ENCODE measurements around the gene MATN1.
"Not testable (repeated sequence)": the region's sequence is repeated elsewhere in the genome, so short reads cannot be mapped to it uniquely, and the experiment has no call there.

Gene MATN1, protein sequence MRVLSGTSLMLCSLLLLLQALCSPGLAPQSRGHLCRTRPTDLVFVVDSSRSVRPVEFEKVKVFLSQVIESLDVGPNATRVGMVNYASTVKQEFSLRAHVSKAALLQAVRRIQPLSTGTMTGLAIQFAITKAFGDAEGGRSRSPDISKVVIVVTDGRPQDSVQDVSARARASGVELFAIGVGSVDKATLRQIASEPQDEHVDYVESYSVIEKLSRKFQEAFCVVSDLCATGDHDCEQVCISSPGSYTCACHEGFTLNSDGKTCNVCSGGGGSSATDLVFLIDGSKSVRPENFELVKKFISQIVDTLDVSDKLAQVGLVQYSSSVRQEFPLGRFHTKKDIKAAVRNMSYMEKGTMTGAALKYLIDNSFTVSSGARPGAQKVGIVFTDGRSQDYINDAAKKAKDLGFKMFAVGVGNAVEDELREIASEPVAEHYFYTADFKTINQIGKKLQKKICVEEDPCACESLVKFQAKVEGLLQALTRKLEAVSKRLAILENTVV

GRCh38 chr1:30723331-30723755 is at the start of gene MATN1:
Gene MATN1, minus strand, starts transcription at chr1:30723585. Its CDS starts 34 bp downstream, at chr1:30723551.
- no peak for DNase-seq

- no peak for DNase-seq
Measured at GRCh38 chr1:30771005-30771404, 47.6 kb upstream of the MATN1 start.

- DNase-seq: no peak
Measured at GRCh38 chr1:30770150-30770549, 46.8 kb upstream of the MATN1 start.

GRCh38 chr1:30768830-30769718 is 45.7 kb upstream of the MATN1 start:
- DNase-seq: no peak

DNA sequence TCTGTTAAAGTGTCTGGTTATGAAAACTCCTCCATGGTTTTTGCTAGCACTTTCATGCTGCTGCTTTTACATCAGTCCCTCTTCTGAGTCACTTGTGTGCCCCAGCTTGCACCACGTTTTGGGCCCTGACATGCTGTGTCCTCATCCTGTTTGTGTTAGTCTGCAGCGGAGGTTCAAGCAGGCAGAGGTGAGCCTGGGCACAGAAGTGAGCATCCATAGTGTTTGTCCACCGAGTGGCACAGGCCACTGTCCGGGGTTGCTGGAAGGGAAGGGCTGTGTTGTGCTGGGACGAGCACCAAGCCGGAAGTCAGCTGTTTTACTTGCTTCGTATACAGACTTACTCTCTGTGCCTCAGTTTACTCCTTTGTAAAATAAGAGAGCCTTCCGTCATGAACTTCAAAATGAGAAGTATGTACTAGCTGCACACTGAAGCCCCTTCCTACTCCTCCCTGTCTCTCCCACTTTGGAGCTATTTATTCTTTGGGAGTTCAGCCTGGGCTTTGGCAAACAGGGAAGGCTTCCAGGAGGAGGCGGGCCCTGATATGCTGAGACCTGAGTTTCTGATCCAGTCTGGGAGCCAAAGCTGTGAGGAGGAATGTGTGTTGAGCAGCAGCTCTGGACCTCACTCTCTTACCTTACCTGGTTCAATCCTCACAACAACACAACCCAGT is 44.9 kb upstream of the MATN1 start:
- no peak for DNase-seq

- DNase-seq: not testable (repeated sequence)
Measured at GRCh38 chr1:30766948-30767347, 43.6 kb upstream of the MATN1 start.

- no peak for DNase-seq
Measured at GRCh38 chr1:30765556-30766434, 42.4 kb upstream of the MATN1 start.

DNA sequence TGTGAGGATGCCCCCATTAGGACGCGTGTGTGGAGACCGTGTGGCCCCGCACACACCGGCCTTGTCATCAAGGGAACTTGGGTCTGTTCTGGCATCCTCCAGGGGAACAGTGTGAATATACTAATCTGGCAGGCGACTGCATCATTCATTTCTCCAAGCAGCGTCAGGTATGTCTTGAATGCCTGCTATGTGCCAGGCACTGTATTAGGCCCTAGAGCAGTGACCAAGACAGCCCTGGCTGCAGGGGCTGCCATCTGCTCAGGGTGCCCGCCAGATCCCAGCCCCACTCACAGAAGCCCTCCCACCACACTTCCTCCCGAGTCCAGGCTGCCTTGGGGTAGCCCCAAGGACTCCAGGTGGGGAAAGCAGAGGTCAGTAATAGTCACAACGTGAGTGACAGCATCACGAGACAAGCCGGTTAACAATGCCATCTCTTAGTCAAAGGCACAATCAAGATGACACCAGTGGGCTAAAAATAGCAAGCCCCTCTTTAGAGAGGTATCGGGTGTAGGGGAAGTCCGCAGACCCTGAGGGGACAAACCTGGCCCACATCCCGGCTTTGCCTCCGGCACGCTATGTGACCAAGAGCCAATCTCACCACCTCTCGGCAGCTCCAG is 41.7 kb upstream of the MATN1 start:
- DNase-seq: no peak

DNA sequence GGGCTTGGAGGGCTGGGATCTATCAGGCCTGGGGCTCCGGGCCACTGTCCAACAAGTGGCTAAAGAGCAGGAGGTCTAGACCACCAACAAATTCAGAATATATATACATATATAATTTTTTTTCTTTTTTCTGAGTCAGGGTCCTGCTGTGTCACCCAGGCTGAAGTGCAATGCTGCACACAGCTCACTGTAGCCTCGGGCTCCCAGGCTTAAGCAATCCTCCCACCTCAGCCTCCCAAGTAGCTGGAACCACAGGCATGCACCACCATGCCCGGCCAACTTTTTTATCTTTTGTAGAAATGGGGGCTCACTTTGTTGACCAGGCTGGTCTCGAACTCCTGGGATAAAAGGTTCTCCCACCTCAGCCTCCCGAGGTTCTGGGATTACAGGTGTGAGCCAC is 41.0 kb upstream of the MATN1 start:
- DNase-seq: no peak

DNA sequence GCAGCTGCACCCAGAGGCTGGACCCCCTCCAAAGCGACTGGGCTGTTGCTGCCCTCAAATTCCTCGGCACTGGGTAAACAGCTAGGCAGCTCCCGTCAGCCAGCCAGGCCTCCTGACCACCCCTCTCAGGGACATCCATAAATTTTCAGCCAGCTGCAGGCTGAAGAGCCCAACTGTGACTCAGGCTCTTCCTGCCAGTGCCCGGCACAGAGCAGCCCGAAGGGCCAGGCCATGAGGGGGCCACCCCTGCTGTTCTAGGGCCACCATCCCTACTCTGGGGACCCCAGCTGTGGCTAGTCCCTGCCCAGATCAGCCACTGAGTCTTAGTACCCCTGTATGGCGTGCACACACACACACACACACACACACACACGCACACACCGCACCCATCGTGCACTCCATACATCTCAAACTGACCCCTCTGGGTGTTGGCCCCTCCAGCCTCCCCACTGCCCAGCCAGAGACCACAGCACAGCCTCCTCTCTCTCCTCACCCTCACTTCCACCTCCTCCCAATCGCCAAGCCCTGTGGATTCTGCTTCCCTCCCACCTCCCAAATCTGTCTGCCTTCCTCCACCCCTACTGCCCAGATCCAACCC is 40.4 kb upstream of the MATN1 start:
- peak; percentile 81 for DNase-seq

DNA sequence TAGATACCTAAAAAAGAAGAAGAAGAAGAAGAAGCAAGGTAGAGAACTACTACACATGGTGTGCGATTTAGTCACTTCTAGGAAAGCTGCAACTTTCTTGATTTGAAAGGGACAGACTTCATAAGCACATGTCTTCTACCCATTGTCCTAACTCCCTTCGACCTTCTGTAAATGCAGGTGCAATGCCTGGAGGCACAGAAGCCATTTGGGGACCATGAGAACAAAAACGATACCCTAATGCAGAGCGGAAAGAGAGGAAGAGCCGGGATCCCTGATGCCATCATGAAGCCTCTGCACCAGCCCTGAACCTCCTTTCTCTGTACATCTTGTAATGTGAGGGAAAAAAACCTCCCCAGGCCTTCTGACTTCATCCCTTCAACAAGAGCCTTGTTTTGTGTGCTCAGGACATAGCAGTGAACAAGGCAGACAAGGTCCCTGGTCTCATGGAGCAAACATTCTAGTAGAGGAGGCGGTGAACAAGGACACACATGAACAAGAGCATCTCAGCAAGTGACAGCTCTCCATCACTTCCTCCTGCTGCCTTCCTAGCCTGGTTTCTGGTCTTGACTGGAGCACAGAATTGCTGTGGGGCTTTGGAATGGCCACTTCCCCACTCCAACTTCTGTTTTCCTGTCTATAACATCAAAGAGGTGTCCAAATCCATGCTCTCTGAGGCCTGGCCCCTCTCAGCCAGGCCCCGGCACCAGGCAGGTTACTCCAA is 39.7 kb upstream of the MATN1 start:
- no peak for DNase-seq

DNA sequence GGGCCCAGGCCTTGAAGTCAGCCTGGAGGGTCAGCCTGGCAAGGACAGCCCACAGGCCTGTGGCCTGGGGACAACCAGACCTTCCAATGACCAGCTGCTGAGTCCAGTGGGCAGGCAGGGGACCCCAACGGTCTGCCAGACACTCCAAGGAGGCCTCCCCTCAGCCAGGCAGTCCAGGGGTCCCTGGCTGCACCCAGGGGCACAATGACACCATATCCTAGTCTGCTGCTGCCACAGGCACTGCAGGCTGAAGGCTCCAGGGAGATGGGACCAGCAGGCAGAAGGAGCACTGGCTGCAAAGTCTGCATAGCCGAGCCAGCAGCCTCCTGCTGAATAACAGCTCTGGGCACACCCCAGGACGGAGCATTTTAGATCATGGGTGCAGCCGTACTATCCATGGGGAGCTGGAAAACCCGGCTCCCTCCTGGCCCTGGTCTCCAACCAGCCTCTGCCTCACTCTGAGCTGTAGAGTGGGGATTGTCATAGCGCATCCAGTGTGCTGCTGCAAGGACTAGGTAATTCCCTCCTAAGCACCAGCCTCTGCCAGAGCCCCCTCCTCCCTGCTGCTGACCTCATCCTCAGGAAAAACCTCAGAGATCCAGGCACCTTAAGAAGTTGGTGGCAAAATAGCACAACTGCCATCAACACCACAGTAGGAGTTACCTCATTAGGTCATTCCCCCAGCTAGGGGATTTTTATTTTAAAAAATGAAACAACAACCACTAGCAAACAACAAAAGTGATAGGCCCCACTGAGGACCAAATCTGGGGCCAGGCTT is 39.0 kb upstream of the MATN1 start:
- no peak for DNase-seq

- no peak for DNase-seq
Measured at GRCh38 chr1:30761381-30762151, 38.2 kb upstream of the MATN1 start.

- peak; percentile 68 for DNase-seq
Measured at GRCh38 chr1:30760596-30761324, 37.4 kb upstream of the MATN1 start.

DNA sequence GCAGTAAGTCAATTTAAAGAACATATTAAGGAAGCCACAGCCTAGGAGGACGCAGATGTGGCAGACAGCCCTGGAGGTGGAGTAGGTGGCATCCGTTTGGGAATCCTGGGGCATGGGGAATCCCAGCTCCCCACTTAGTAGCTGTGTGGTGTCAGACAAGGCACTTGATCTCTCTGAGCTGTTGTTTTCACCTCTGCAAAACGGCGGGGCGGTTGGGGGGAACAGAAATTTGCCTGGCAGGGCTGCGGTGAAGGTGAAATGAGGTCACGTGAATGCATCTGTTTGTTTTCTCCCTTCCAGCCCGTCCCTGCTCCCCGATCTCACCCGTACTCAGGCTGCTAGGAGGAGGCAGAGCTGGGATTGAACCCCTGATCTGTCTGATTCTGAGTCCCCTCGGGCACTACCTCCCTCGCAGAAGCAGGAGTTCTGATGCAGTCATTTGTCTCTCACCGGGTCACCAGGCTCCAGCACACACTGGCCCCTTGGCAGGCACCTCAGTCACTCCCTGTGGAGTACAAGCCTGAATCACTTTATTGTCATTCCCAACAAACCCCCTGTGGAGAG is 36.4 kb upstream of the MATN1 start:
- DNase-seq: no peak

GRCh38 chr1:30758785-30759380 is 35.5 kb upstream of the MATN1 start:
- DNase-seq: peak; percentile 57

DNA sequence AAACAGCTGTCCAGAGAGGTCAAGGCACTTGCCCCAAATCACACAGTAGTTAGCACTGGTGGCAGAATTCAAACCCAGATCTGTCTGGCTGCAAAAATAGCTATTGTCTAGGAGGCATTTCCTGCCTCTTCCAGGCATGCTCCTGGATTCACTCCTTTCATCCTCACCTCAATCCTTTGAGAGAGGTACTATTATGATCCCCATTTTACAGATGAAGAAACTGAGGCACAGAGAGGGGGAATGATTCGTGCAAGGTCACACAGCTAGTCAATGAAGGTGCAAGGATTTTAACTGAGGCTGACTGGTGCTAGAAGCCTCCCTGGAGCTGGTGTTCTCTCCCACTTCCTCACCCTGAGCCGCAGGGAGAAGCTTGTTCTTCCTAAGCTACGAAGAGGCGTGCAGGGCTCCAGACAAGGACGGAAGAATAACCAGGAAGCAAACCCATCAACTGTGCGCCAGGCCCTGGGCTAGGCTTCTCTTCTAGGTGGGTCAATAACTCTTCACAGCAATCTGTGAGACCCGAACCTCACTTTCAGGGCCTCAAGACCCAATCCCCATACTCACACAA is 34.8 kb upstream of the MATN1 start:
- no peak for DNase-seq
